GM23248 (cell line): ENCODE measurements around the gene CNGB1. TPM values are rescaled to one million over a fixed set of nuclear protein-coding genes. Genes with fewer than 3 reads are reported as not detected.

Experiments
- DNase-seq: peaks from one replicate; pipeline ENCODE4 v3.0.0-alpha.2; 2015
- H2AFZ ChIP-seq: fragments of 200-600 bp; sonication (generic); 2 replicates; pipeline ENCODE4 v1.6.1; 2016; ENCODE audit warnings: antibody characterized with exemption
- H3F3A ChIP-seq: fragments of 200-600 bp; sonication (generic); 2 replicates; pipeline ENCODE4 v1.6.1; 2016; ENCODE audit warnings: mild to moderate bottlenecking, antibody characterized with exemption, mixed run types; ENCODE audit not compliant: insufficient read depth
- H3K27ac ChIP-seq: fragments of 200-600 bp; sonication (generic); 2 replicates; pipeline ENCODE4 v1.5.1; 2016; ENCODE audit warnings: mild to moderate bottlenecking
- H3K27me3 ChIP-seq: fragments of 200-600 bp; sonication (generic); replicated peaks from 2 replicates; pipeline ENCODE4 v1.6.1; 2016; ENCODE audit warnings: mild to moderate bottlenecking; ENCODE audit not compliant: insufficient read depth
- H3K36me3 ChIP-seq: fragments of 200-600 bp; sonication (generic); 2 replicates; pipeline ENCODE4 v1.6.1; 2016; ENCODE audit warnings: low read depth, mild to moderate bottlenecking
- H3K4me1 ChIP-seq: fragments of 200-600 bp; sonication (generic); 2 replicates; pipeline ENCODE4 v1.6.1; 2016; ENCODE audit warnings: mild to moderate bottlenecking; ENCODE audit not compliant: insufficient read depth
- H3K4me2 ChIP-seq: fragments of 200-600 bp; sonication (generic); one replicate; pipeline ENCODE4 v1.6.1; 2016; ENCODE audit warnings: mild to moderate bottlenecking; ENCODE audit not compliant: unreplicated experiment
- H3K4me3 ChIP-seq: fragments of 200-600 bp; sonication (generic); 2 replicates; pipeline ENCODE4 v1.5.1; 2016; ENCODE audit warnings: mild to moderate bottlenecking
- H3K79me2 ChIP-seq: fragments of 200-600 bp; sonication (generic); 2 replicates; pipeline ENCODE4 v1.6.1; 2016; ENCODE audit warnings: mild to moderate bottlenecking; ENCODE audit not compliant: insufficient read depth
- H3K9ac ChIP-seq: fragments of 200-600 bp; sonication (generic); 2 replicates; pipeline ENCODE4 v1.6.1; 2016; ENCODE audit warnings: mild to moderate bottlenecking
- H3K9me2 ChIP-seq: fragments of 200-600 bp; sonication (generic); 2 replicates; pipeline ENCODE4 v1.6.1; 2016; ENCODE audit warnings: mixed run types, mild to moderate bottlenecking, moderate library complexity; ENCODE audit not compliant: insufficient read depth
- H3K9me3 ChIP-seq: fragments of 200-600 bp; sonication (generic); one replicate; pipeline ENCODE4 v1.6.1; 2017; ENCODE audit warnings: low read depth
- H4K20me1 ChIP-seq: fragments of 200-600 bp; sonication (generic); 2 replicates; pipeline ENCODE4 v1.6.0; 2016; ENCODE audit not compliant: insufficient read depth
- EZH2 ChIP-seq: fragments of 200-600 bp; sonication (generic); IDR thresholded peaks from 2 replicates; pipeline ENCODE4 v1.6.1; 2018; ENCODE audit warnings: antibody characterized with exemption, mild to moderate bottlenecking; ENCODE audit not compliant: insufficient read depth, poor library complexity, severe bottlenecking
- EZH2phosphoT487 ChIP-seq: fragments of 200-600 bp; sonication (generic); IDR thresholded peaks from 2 replicates; pipeline ENCODE4 v1.6.1; 2018; ENCODE audit warnings: antibody characterized with exemption, moderate library complexity, mild to moderate bottlenecking, low read depth; ENCODE audit not compliant: insufficient read depth
- WGBS, 2 experiments: methylation state at CpG; one replicate each; pipeline ENCODE4 v1.1.6; 2015 to 2017; ENCODE audit warnings: low lambda C conversion rate in 2 of 2, low coverage in 1 of 2; ENCODE audit errors: missing lambda C conversion rate in 2 of 2; 5-methylcytosine and 5-hydroxymethylcytosine counted together
- in situ Hi-C: fragments of 300-500 bp; cut with MboI; formaldehyde crosslinking; loops from 2 replicates; pipeline ENCODE4 v1.15.0; 2020
- polyA plus RNA-seq: library from polyadenylated mRNA; unstranded; fragments of >200 nt; fragmentation: Nextera tagmentation; extraction: Ambion mirVana; gene quantifications from 2 replicates; pipeline ENCODE4 v1.2.1, GENCODE V29; 2016
- total RNA-seq: library from RNA; depleted of rRNA; stranded (reverse); fragments of >200 nt; shearing (Covaris generic); gene quantifications from 2 replicates; pipeline ENCODE4 v1.2.3, GENCODE V29; 2014

CNGB1 gene
- total and polyA plus RNA-seq, 2 experiments from 2014 or later, result not detected

- Histone ChIP-seq H4K20me1 (no peaks in the 10 kb centered on the region), H3K27me3 (peaks cover 37% of the 10 kb centered on the region), H3K9me3 (no peaks in the 10 kb centered on the region), H3K9ac (no peak overlapping the region), H3K9me2 (no peaks in the 10 kb centered on the region), H3F3A (0 out of 2 replicates have a peak, but pooled peaks cover 4% of the 10 kb centered on the region), H3K79me2 (no peaks in the 10 kb centered on the region), H3K4me3 (no peak overlapping the region), H3K36me3 (no peaks in the 10 kb centered on the region), H3K4me2 (no peak overlapping the region), H3K27ac (no peak overlapping the region), H3K4me1 (peaks cover 7% of the 10 kb centered on the region; the same call in 1 of the 2 replicates), H2AFZ (no peak overlapping the region)
- TF ChIP-seq EZH2phosphoT487, result no peak
- TF ChIP-seq EZH2, result no peak
- no peak for DNase-seq
- in situ Hi-C loops, result no loop called here
- 81 to 83% methylated on average over 4 of the region's 4 CpGs for WGBS, 2 experiments
These were observed 87.4 kb downstream of the CNGB1 start for GRCh38 chr16:57883480-57883879.

GRCh38 chr16:57882792-57883191 lies 88.1 kb downstream of the CNGB1 start:
- Histone ChIP-seq H3F3A (0 out of 2 replicates have a peak, but pooled peaks cover 4% of the 10 kb centered on the region), H3K79me2 (no peaks in the 10 kb centered on the region), H3K4me1 (peaks cover 7% of the 10 kb centered on the region; the same call in 1 of the 2 replicates), H3K27ac (no peak overlapping the region), H4K20me1 (no peaks in the 10 kb centered on the region), H3K36me3 (no peaks in the 10 kb centered on the region), H3K27me3 (peaks cover 37% of the 10 kb centered on the region), H2AFZ (no peak overlapping the region), H3K9ac (no peak overlapping the region), H3K9me3 (no peaks in the 10 kb centered on the region), H3K9me2 (no peaks in the 10 kb centered on the region), H3K4me2 (no peak overlapping the region), H3K4me3 (no peak overlapping the region)
- DNase-seq, result peak; percentile 73
- TF ChIP-seq EZH2 (no peak), EZH2phosphoT487 (no peak)
- WGBS, 2 experiments, result 18% methylated on average over 7 of the region's 7 CpGs
- in situ Hi-C loops, result no loop called here

GRCh38 chr16:57882206-57882605 lies 88.7 kb downstream of the CNGB1 start:
- WGBS, 2 experiments, result 94 to 95% methylated on average over 2 of the region's 2 CpGs

GRCh38 chr16:57878586-57878985 lies 92.3 kb downstream of the CNGB1 start:
- in situ Hi-C loops, result no loop called here
- no peaks in the 10 kb centered on the region for H3K36me3 ChIP-seq
- 71 to 72% methylated on average over 3 of the region's 3 CpGs for WGBS, 2 experiments

More at GRCh38 chr16:57882206-57882605, 88.7 kb downstream of the CNGB1 start:
- TF ChIP-seq EZH2, result no peak
- no peak for TF ChIP-seq EZH2phosphoT487
- Histone ChIP-seq H3K79me2 (no peaks in the 10 kb centered on the region), H3K27ac (no peak overlapping the region), H3K4me2 (no peak overlapping the region), H3K4me1 (peaks cover 7% of the 10 kb centered on the region; the same call in 1 of the 2 replicates), H3K27me3 (peaks cover 37% of the 10 kb centered on the region), H3K4me3 (no peak overlapping the region), H3F3A (0 out of 2 replicates have a peak, but pooled peaks cover 4% of the 10 kb centered on the region), H4K20me1 (no peaks in the 10 kb centered on the region), H3K9me3 (no peaks in the 10 kb centered on the region), H3K9ac (no peak overlapping the region), H3K36me3 (no peaks in the 10 kb centered on the region), H2AFZ (no peak overlapping the region), H3K9me2 (no peaks in the 10 kb centered on the region)
- in situ Hi-C loops, result no loop called here
- DNase-seq, result no peak

GRCh38 chr16:57876210-57876609 lies 94.7 kb downstream of the CNGB1 start:
- no peak overlapping the region for H3K4me2 ChIP-seq
- H3K4me3 ChIP-seq, result no peak overlapping the region
- no peaks in the 10 kb centered on the region for H3K9me3 ChIP-seq
- peaks cover 4% of the 10 kb centered on the region; the same call in 1 of the 2 replicates for H3K27me3 ChIP-seq
- H4K20me1 ChIP-seq, result no peaks in the 10 kb centered on the region
- H3F3A ChIP-seq, result peaks cover 6% of the 10 kb centered on the region
- H3K9ac ChIP-seq, result no peak overlapping the region
- no peak overlapping the region for H3K27ac ChIP-seq
- no peak for TF ChIP-seq EZH2
- no peak for TF ChIP-seq EZH2phosphoT487
- 72 to 75% methylated on average over 4 of the region's 4 CpGs for WGBS, 2 experiments
- in situ Hi-C loops, result no loop called here
- no peaks in the 10 kb centered on the region for H3K36me3 ChIP-seq
- H2AFZ ChIP-seq, result no peak overlapping the region
- DNase-seq, result no peak
- no peaks in the 10 kb centered on the region for H3K79me2 ChIP-seq
- peaks cover 7% of the 10 kb centered on the region for H3K4me1 ChIP-seq
- H3K9me2 ChIP-seq, result no peaks in the 10 kb centered on the region

More at GRCh38 chr16:57878586-57878985, 92.3 kb downstream of the CNGB1 start:
- no peaks in the 10 kb centered on the region for H3K9me3 ChIP-seq
- H3K4me1 ChIP-seq, result peaks cover 7% of the 10 kb centered on the region; the same call in 1 of the 2 replicates
- H3F3A ChIP-seq, result 0 out of 2 replicates have a peak, but pooled peaks cover 4% of the 10 kb centered on the region
- no peaks in the 10 kb centered on the region for H3K79me2 ChIP-seq
- no peaks in the 10 kb centered on the region for H4K20me1 ChIP-seq
- no peaks in the 10 kb centered on the region for H3K9me2 ChIP-seq
- no peak overlapping the region for H3K4me2 ChIP-seq
- no peak overlapping the region for H2AFZ ChIP-seq
- no peak overlapping the region for H3K27ac ChIP-seq
- no peak overlapping the region for H3K4me3 ChIP-seq
- DNase-seq, result no peak
- TF ChIP-seq EZH2 (no peak), EZH2phosphoT487 (no peak)
- H3K27me3 ChIP-seq, result peaks cover 21% of the 10 kb centered on the region
- no peak overlapping the region for H3K9ac ChIP-seq
